ENCODE data around the gene GINM1. TPM values are rescaled to one million over a fixed set of nuclear protein-coding genes. Genes with fewer than 3 reads are reported as not detected.

GINM1 gene
- 46.7 TPM for polyA plus RNA-seq

GRCh38 chr6:149565527-149566409, at the start of gene GINM1:
TSS of gene GINM1 (plus strand) at chr6:149566375. CDS start at chr6:149566415, 40 bp downstream.
- H3K9me3 Mint-ChIP-seq: no peaks in the 10 kb centered on the region
- no peaks in the 10 kb centered on the region for H3K27me3 Mint-ChIP-seq
- peaks cover 16 to 19% (median 17%) of the 10 kb centered on the region in 3 donors for H3K4me1 Mint-ChIP-seq
- H3K36me3 Mint-ChIP-seq: no peaks in the 10 kb centered on the region
- H3K4me3 Mint-ChIP-seq: peak within 1 kb of the TSS; percentile 85 to 98 (median 96)
- peak within 1 kb of the TSS; percentile 86 to 98 (median 92) for H3K27ac Mint-ChIP-seq

- H3K4me3 Mint-ChIP-seq: no peak overlapping the region
- no peaks in the 10 kb centered on the region for H3K4me1 Mint-ChIP-seq
- H3K36me3 Mint-ChIP-seq: peaks cover 4% of the 10 kb centered on the region
Measured at GRCh38 chr6:149529650-149530049, 36.5 kb upstream of the GINM1 start.

GRCh38 chr6:149534742-149535141, 31.4 kb upstream of the GINM1 start:
- Mint-ChIP-seq H3K36me3 (peaks cover 2% of the 10 kb centered on the region), H3K27me3 (no peaks in the 10 kb centered on the region), H3K27ac (no peak overlapping the region)

More at GRCh38 chr6:149529650-149530049, 36.5 kb upstream of the GINM1 start:
- H3K9me3 Mint-ChIP-seq: no peaks in the 10 kb centered on the region
- H3K27me3 Mint-ChIP-seq: no peaks in the 10 kb centered on the region
- H3K27ac Mint-ChIP-seq: no peak overlapping the region

GRCh38 chr6:149541139-149541538, 25.0 kb upstream of the GINM1 start:
- H3K36me3 Mint-ChIP-seq: peaks cover 1% of the 10 kb centered on the region
- H3K27ac Mint-ChIP-seq: no peak overlapping the region
- no peak overlapping the region for H3K4me3 Mint-ChIP-seq
- no peaks in the 10 kb centered on the region for H3K9me3 Mint-ChIP-seq
- H3K27me3 Mint-ChIP-seq: no peaks in the 10 kb centered on the region
- H3K4me1 Mint-ChIP-seq: peaks cover 23 to 31% (median 28%) of the 10 kb centered on the region in 3 donors

More at GRCh38 chr6:149534742-149535141, 31.4 kb upstream of the GINM1 start:
- Mint-ChIP-seq H3K9me3 (no peaks in the 10 kb centered on the region), H3K4me3 (no peak overlapping the region), H3K4me1 (peaks cover 2 to 5% (median 2%) of the 10 kb centered on the region in 3 donors)

- Mint-ChIP-seq H3K36me3 (peaks cover 1% of the 10 kb centered on the region), H3K27me3 (no peaks in the 10 kb centered on the region), H3K4me1 (peaks cover 23 to 29% (median 26%) of the 10 kb centered on the region in 3 donors), H3K27ac (peak overlapping the region; percentile 100), H3K4me3 (peak overlapping the region; percentile 98 to 99 (median 98)), H3K9me3 (no peaks in the 10 kb centered on the region)
Measured at GRCh38 chr6:149544646-149545257, 21.4 kb upstream of the GINM1 start.

GRCh38 chr6:149545258-149545753, 20.9 kb upstream of the GINM1 start:
- Mint-ChIP-seq H3K4me1 (peaks cover 23 to 29% (median 26%) of the 10 kb centered on the region in 3 donors), H3K27me3 (no peaks in the 10 kb centered on the region), H3K27ac (peak overlapping the region; percentile 100)

GRCh38 chr6:149545754-149546471, 20.3 kb upstream of the GINM1 start, which contains the start of gene PPIL4:
TSS of gene PPIL4 (minus strand) at chr6:149546043. CDS start at chr6:149546005, 38 bp downstream.
- no peaks in the 10 kb centered on the region for H3K36me3 Mint-ChIP-seq
- no peaks in the 10 kb centered on the region for H3K27me3 Mint-ChIP-seq
- H3K4me1 Mint-ChIP-seq: peaks cover 23 to 29% (median 26%) of the 10 kb centered on the region in 3 donors
- peak within 1 kb of the TSS; percentile 100 for H3K27ac Mint-ChIP-seq
- peak within 1 kb of the TSS; percentile 98 to 99 (median 98) for H3K4me3 Mint-ChIP-seq
- H3K9me3 Mint-ChIP-seq: no peaks in the 10 kb centered on the region

More at GRCh38 chr6:149545258-149545753, 20.9 kb upstream of the GINM1 start:
- H3K9me3 Mint-ChIP-seq: no peaks in the 10 kb centered on the region
- H3K36me3 Mint-ChIP-seq: no peaks in the 10 kb centered on the region
- peak overlapping the region; percentile 98 to 99 (median 98) for H3K4me3 Mint-ChIP-seq

GRCh38 chr6:149551920-149552319, 14.3 kb upstream of the GINM1 start:
- Mint-ChIP-seq H3K27ac (no peak overlapping the region), H3K27me3 (peaks cover 4% of the 10 kb centered on the region), H3K9me3 (no peaks in the 10 kb centered on the region), H3K4me1 (peaks cover 0 to 2% (median 0%) of the 10 kb centered on the region in 3 donors), H3K36me3 (peaks cover 6% of the 10 kb centered on the region), H3K4me3 (peak overlapping the region in 1 of 4 donors; percentile 58)

GRCh38 chr6:149558029-149558428, 8.1 kb upstream of the GINM1 start:
- H3K27me3 Mint-ChIP-seq: peaks cover 6% of the 10 kb centered on the region
- H3K36me3 Mint-ChIP-seq: peaks cover 4% of the 10 kb centered on the region
- no peak overlapping the region for H3K4me3 Mint-ChIP-seq
- H3K9me3 Mint-ChIP-seq: no peaks in the 10 kb centered on the region
- H3K4me1 Mint-ChIP-seq: peaks cover 0 to 2% (median 1%) of the 10 kb centered on the region in 3 donors
- no peak overlapping the region for H3K27ac Mint-ChIP-seq

GRCh38 chr6:149559389-149559788, 6.8 kb upstream of the GINM1 start:
- peaks cover 6% of the 10 kb centered on the region for H3K27me3 Mint-ChIP-seq

GRCh38 chr6:149560736-149561135, 5.4 kb upstream of the GINM1 start:
- no peaks in the 10 kb centered on the region for H3K36me3 Mint-ChIP-seq
- peak overlapping the region in 1 of 3 donors; percentile 40 for H3K27ac Mint-ChIP-seq
- H3K4me3 Mint-ChIP-seq: peak overlapping the region in 1 of 4 donors; percentile 64

More at GRCh38 chr6:149559389-149559788, 6.8 kb upstream of the GINM1 start:
- no peak overlapping the region for H3K4me3 Mint-ChIP-seq
- H3K36me3 Mint-ChIP-seq: peaks cover 4% of the 10 kb centered on the region
- no peaks in the 10 kb centered on the region for H3K9me3 Mint-ChIP-seq
- H3K4me1 Mint-ChIP-seq: peaks cover 0 to 2% (median 1%) of the 10 kb centered on the region in 3 donors
- H3K27ac Mint-ChIP-seq: no peak overlapping the region

GRCh38 chr6:149563203-149563927, 2.8 kb upstream of the GINM1 start:
- peak overlapping the region in 1 of 3 donors; percentile 33 for H3K27ac Mint-ChIP-seq
- peaks cover 16 to 17% (median 16%) of the 10 kb centered on the region in 3 donors for H3K4me1 Mint-ChIP-seq
- H3K36me3 Mint-ChIP-seq: no peaks in the 10 kb centered on the region
- H3K9me3 Mint-ChIP-seq: no peaks in the 10 kb centered on the region
- H3K27me3 Mint-ChIP-seq: peaks cover 2% of the 10 kb centered on the region
- H3K4me3 Mint-ChIP-seq: peak overlapping the region in 1 of 4 donors; percentile 85

More at GRCh38 chr6:149560736-149561135, 5.4 kb upstream of the GINM1 start:
- Mint-ChIP-seq H3K27me3 (peaks cover 6% of the 10 kb centered on the region), H3K9me3 (no peaks in the 10 kb centered on the region), H3K4me1 (peaks cover 4 to 6% (median 4%) of the 10 kb centered on the region in 3 donors)

- H3K27me3 Mint-ChIP-seq: peaks cover 2% of the 10 kb centered on the region
- H3K27ac Mint-ChIP-seq: peak overlapping the region in 1 of 3 donors; percentile 33
- no peaks in the 10 kb centered on the region for H3K36me3 Mint-ChIP-seq
- no peaks in the 10 kb centered on the region for H3K9me3 Mint-ChIP-seq
- H3K4me3 Mint-ChIP-seq: peak overlapping the region in 1 of 4 donors; percentile 85
- peaks cover 16 to 18% (median 17%) of the 10 kb centered on the region in 3 donors for H3K4me1 Mint-ChIP-seq
Measured at GRCh38 chr6:149563928-149564325, 2.2 kb upstream of the GINM1 start.

Measured in IgD-negative memory B cell (primary cell).